ENCODE measurements around the gene SPOCD1.

The SPOCD1 gene

DNA sequence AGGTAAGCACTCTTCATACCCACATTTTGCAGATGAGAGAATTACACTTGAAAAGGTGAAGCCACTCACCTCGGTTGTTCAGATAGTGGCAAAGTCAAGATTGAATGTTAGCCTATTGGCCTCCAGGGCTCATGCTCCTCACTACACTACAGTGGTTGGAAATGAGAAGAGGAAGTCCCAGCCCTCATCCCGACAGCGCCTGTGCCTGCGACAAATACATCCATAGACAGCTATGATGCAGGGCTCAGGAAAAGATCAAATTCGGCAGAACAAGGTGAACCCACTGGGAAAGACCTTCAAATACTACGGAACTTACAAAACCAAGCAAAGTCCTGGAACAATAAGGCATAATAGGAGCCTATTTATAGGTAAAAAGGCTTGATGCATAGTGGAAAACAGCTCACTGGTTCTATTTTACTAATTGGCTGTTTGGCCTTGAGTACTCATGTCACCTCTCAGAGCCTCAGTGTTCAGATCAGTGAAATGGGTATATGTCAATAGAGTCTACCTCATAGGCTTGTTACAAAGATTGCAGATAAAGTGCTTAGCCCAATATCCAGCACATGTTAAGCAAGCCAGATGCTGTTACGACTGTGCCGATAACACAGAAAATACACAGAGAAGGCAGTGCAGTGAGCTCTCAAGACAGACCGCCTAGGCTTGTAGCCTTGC is 3.5 kb downstream of the SPOCD1 start:
- no peak for DNase-seq (ENCODE audit: extremely low read depth, insufficient read length)
- TF ChIP-seq CTCF (IDR thresholded peaks at IDR 0.05; ENCODE audit: insufficient read depth, low read length, poor library complexity, severe bottlenecking) = no peak
- Histone ChIP-seq H3K36me3 (ENCODE audit: control insufficient read depth, insufficient read depth, low read length) (no peaks in the 10 kb centered on the region), H3K4me3 (replicated peaks; ENCODE audit: low read depth, low read length) (no peak overlapping the region), H3K27me3 (replicated peaks; ENCODE audit: control insufficient read depth, insufficient read depth, low read length) (no peaks in the 10 kb centered on the region)

- no peak for DNase-seq (ENCODE audit: extremely low read depth, insufficient read length)
- Histone ChIP-seq H3K36me3 (ENCODE audit: control insufficient read depth, insufficient read depth, low read length) (no peaks in the 10 kb centered on the region), H3K27me3 (replicated peaks; ENCODE audit: control insufficient read depth, insufficient read depth, low read length) (no peaks in the 10 kb centered on the region), H3K4me3 (replicated peaks; ENCODE audit: low read depth, low read length) (no peak overlapping the region)
- TF ChIP-seq CTCF (IDR thresholded peaks at IDR 0.05; ENCODE audit: insufficient read depth, low read length, poor library complexity, severe bottlenecking) = no peak
Observed at GRCh38 chr1:31811605-31812004, 4.2 kb downstream of the SPOCD1 start.

DNA sequence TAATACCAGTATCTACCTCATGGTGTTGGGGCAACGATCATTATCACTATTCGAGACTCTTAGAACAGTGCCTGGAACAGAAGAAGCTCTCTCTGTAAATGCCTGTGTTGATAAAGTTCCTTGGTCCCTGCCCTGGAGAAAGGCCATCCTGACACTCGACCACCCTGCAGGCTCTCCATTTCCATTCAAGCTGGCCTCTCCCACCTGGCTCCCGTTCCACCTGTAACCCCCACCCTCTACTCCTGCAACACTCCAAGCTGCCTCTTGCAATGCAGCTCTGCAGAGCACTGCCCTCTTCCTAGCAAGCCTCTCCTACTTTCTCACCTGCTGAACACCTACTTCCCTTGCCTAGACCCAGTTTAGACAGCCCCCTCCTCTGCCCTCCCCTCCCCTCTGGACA is 6.1 kb downstream of the SPOCD1 start:
- Histone ChIP-seq H3K4me3 (replicated peaks; ENCODE audit: low read depth, low read length) (no peak overlapping the region), H3K27me3 (replicated peaks; ENCODE audit: control insufficient read depth, insufficient read depth, low read length) (no peaks in the 10 kb centered on the region), H3K36me3 (ENCODE audit: control insufficient read depth, insufficient read depth, low read length) (no peaks in the 10 kb centered on the region)
- no peak for TF ChIP-seq CTCF (IDR thresholded peaks at IDR 0.05; ENCODE audit: insufficient read depth, low read length, poor library complexity, severe bottlenecking)
- no peak for DNase-seq (ENCODE audit: extremely low read depth, insufficient read length)

GRCh38 chr1:31807273-31808048 is 8.4 kb downstream of the SPOCD1 start:
- no peak for TF ChIP-seq CTCF (IDR thresholded peaks at IDR 0.05; ENCODE audit: insufficient read depth, low read length, poor library complexity, severe bottlenecking)
- DNase-seq (ENCODE audit: extremely low read depth, insufficient read length) = no peak
- H3K36me3 ChIP-seq (ENCODE audit: control insufficient read depth, insufficient read depth, low read length) = no peaks in the 10 kb centered on the region
- H3K27me3 ChIP-seq (replicated peaks; ENCODE audit: control insufficient read depth, insufficient read depth, low read length) = no peaks in the 10 kb centered on the region
- no peak overlapping the region for H3K4me3 ChIP-seq (replicated peaks; ENCODE audit: low read depth, low read length)

- no peak for TF ChIP-seq CTCF (IDR thresholded peaks at IDR 0.05; ENCODE audit: insufficient read depth, low read length, poor library complexity, severe bottlenecking)
- Histone ChIP-seq H3K27me3 (replicated peaks; ENCODE audit: control insufficient read depth, insufficient read depth, low read length) (no peaks in the 10 kb centered on the region; the same call in 1 of the 2 replicates), H3K36me3 (ENCODE audit: control insufficient read depth, insufficient read depth, low read length) (no peaks in the 10 kb centered on the region), H3K4me3 (replicated peaks; ENCODE audit: low read depth, low read length) (no peak overlapping the region)
- DNase-seq (ENCODE audit: extremely low read depth, insufficient read length) = no peak
Observed at GRCh38 chr1:31805318-31805717, 10.5 kb downstream of the SPOCD1 start.

Measured in GM06990 (cell line).